22Rv1 (cell line): ENCODE measurements around the gene IGFL4.

Experiments used
- H3K27ac ChIP-seq: fragments of 450-650 bp; 2 replicates; pipeline ENCODE4 v1.5.1; 2017
- CTCF ChIP-seq: fragments of 450-650 bp; IDR thresholded peaks from 2 replicates; pipeline ENCODE4 v1.5.1; 2017; ENCODE audit warnings: mild to moderate bottlenecking
- ZFX ChIP-seq: fragments of 450-650 bp; IDR thresholded peaks from 2 replicates; pipeline ENCODE4 v1.6.1; 2017; ENCODE audit warnings: antibody characterized with exemption, borderline replicate concordance

The IGFL4 gene

GRCh38 chr19:46073268-46073922, 32.6 kb upstream of the IGFL4 start:
- no peak for TF ChIP-seq ZFX
- TF ChIP-seq CTCF = no peak
- no peak overlapping the region for H3K27ac ChIP-seq

GRCh38 chr19:46069806-46070341, 29.1 kb upstream of the IGFL4 start:
- H3K27ac ChIP-seq = no peak overlapping the region
- TF ChIP-seq ZFX = no peak
- no peak for TF ChIP-seq CTCF

GRCh38 chr19:46068345-46069258, 27.8 kb upstream of the IGFL4 start:
- TF ChIP-seq CTCF (no peak), ZFX (no peak)
- no peak overlapping the region for H3K27ac ChIP-seq

- TF ChIP-seq CTCF (no peak), ZFX (no peak)
- H3K27ac ChIP-seq = no peak overlapping the region
These were observed 26.9 kb upstream of the IGFL4 start for GRCh38 chr19:46067691-46068090.

- no peak for TF ChIP-seq ZFX
- TF ChIP-seq CTCF = no peak
- no peak overlapping the region for H3K27ac ChIP-seq
These were observed 25.7 kb upstream of the IGFL4 start for GRCh38 chr19:46066471-46066870.

GRCh38 chr19:46065486-46066071, 24.8 kb upstream of the IGFL4 start:
- H3K27ac ChIP-seq = no peak overlapping the region
- TF ChIP-seq CTCF (no peak), ZFX (no peak)
